GM12878 (cell line): ENCODE measurements around the gene ZNF81. TPM values are rescaled to one million over a fixed set of nuclear protein-coding genes. Genes with fewer than 3 reads are reported as not detected.

ENCODE experiments used
- ATAC-seq: fragments of 200-7000 bp; cut with Tn5 transposase; 3 replicates; pipeline ENCODE4 v1.9.1; 2020; ENCODE audit warnings: mild to moderate bottlenecking, moderate library complexity
- BruUV-seq: library from RNA; stranded (reverse); fragments of 400-500 nt; replicated peaks from 2 replicates; lab custom pipeline; 2021; lab: Mats Ljungman, UMichigan
- CTCF ChIA-PET: fragments of 300-600 bp; sonication (Branson Sonifier 250); formaldehyde crosslinking; extraction: SDS; loops from one replicate; lab custom pipeline; 2021; ENCODE audit warnings: inconsistent platforms; lab: Yijun Ruan, JAX
- POLR2A ChIA-PET: fragments of 350-600 bp; formaldehyde crosslinking; extraction: SDS; loops from one replicate; lab custom pipeline; 2021; ENCODE audit warnings: inconsistent platforms; lab: Charles Lee
- RAD21 ChIA-PET: fragments of 300-600 bp; sonication (Branson Sonifier 250); formaldehyde crosslinking; loops from one replicate; lab custom pipeline; 2023; ENCODE audit warnings: antibody characterized with exemption; ENCODE audit not compliant: unreplicated experiment; lab: Charles Lee
- SMC1A ChIA-PET: fragments of 300-600 bp; sonication (Branson Sonifier 250); formaldehyde crosslinking; loops from one replicate; lab custom pipeline; 2023; ENCODE audit not compliant: unreplicated experiment, uncharacterized antibody; lab: Charles Lee
- DNase-seq: peaks from one replicate; pipeline ENCODE4 v3.0.0-alpha.2; 2011; ENCODE audit warnings: low read depth, low spot score
- FAIRE-seq: peaks from 3 replicates; lab custom pipeline; 2011; peaks lifted over from hg19 to GRCh38; lab: Jason Lieb, UNC
- H2AFZ ChIP-seq: 2 replicates; pipeline ENCODE4 v1.6.0; 2011; ENCODE audit warnings: low read depth, low read length, control low read depth; ENCODE audit not compliant: control insufficient read depth
- H3K27ac ChIP-seq: 2 replicates; pipeline ENCODE4 v1.5.1; 2011; ENCODE audit warnings: control low read depth; ENCODE audit not compliant: control insufficient read depth, insufficient read depth
- H3K27me3 ChIP-seq, 2 experiments: replicated peaks in 1 of 2; 2 replicates each; pipeline versions ENCODE4 v1.6.0 to v1.6.1; 2011; ENCODE audit warnings: low read length in 1 of 2; ENCODE audit not compliant: control insufficient read depth in 2 of 2, insufficient read depth in 2 of 2
- H3K36me3 ChIP-seq, 2 experiments: 2 replicates each; pipeline ENCODE4 v1.5.1; 2011; ENCODE audit warnings: low read length in 1 of 2; ENCODE audit not compliant: control insufficient read depth in 2 of 2, insufficient read depth in 2 of 2
- H3K4me1 ChIP-seq: 2 replicates; pipeline ENCODE4 v1.6.1; 2011; ENCODE audit warnings: mild to moderate bottlenecking, low read length, moderate library complexity, mixed read lengths; ENCODE audit not compliant: control insufficient read depth, insufficient read depth
- H3K4me2 ChIP-seq: 2 replicates; pipeline ENCODE4 v1.6.0; 2011; ENCODE audit warnings: control low read depth; ENCODE audit not compliant: control insufficient read depth, insufficient read depth
- H3K4me3 ChIP-seq: fragments of 200-600 bp; sonication (generic); 2 replicates; pipeline ENCODE4 v1.5.1; 2016
- H3K79me2 ChIP-seq: 2 replicates; pipeline ENCODE4 v1.6.0; 2011; ENCODE audit warnings: low read length; ENCODE audit not compliant: control insufficient read depth, insufficient read depth
- H3K9ac ChIP-seq: 2 replicates; pipeline ENCODE4 v1.8.0; 2011; ENCODE audit warnings: low read length, control low read depth, mixed read lengths; ENCODE audit not compliant: control insufficient read depth, insufficient read depth
- H3K9me3 ChIP-seq: replicated peaks from 3 replicates; pipeline ENCODE4 v1.5.1; 2011; ENCODE audit warnings: mild to moderate bottlenecking, low read length; ENCODE audit not compliant: control insufficient read depth, insufficient read depth
- H4K20me1 ChIP-seq: 2 replicates; pipeline ENCODE4 v1.6.0; 2011; ENCODE audit not compliant: control insufficient read depth, insufficient read depth
- BMI1 ChIP-seq: fragments of 450-650 bp; IDR thresholded peaks from 2 replicates; pipeline ENCODE4 v1.6.1; 2016; ENCODE audit warnings: mild to moderate bottlenecking, moderate library complexity, borderline replicate concordance
- EED ChIP-seq: sonication (generic); IDR thresholded peaks from 2 replicates; pipeline ENCODE4 v1.6.1; 2016; ENCODE audit warnings: antibody characterized with exemption, low read depth
- GATAD2B ChIP-seq: fragments of 450-650 bp; conservative IDR thresholded peaks from 2 replicates; pipeline ENCODE4 v1.6.1; 2017; ENCODE audit warnings: low read depth, mild to moderate bottlenecking, moderate library complexity
- MTA2 ChIP-seq: fragments of 450-650 bp; IDR thresholded peaks from 2 replicates; pipeline ENCODE4 v1.6.1; 2016; ENCODE audit warnings: low read depth, mild to moderate bottlenecking, moderate library complexity
- PML ChIP-seq: IDR thresholded peaks from 2 replicates; pipeline ENCODE4 v1.6.1; 2012; ENCODE audit warnings: low read length, inconsistent platforms
- TARDBP ChIP-seq: IDR thresholded peaks from 2 replicates; pipeline ENCODE4 v1.6.1; 2016; ENCODE audit warnings: borderline replicate concordance
- in situ Hi-C: fragments of 300-500 bp; cut with MboI; formaldehyde crosslinking; loops from 9 replicates; pipeline ENCODE4 v1.14.3; 2018; ENCODE audit warnings: mixed read lengths
- intact Hi-C: fragments of 100-400 bp; cut with micrococcal nuclease; formaldehyde crosslinking; loops from one replicate; pipeline ENCODE4 v1.14.2; 2022; ENCODE audit not compliant: unreplicated experiment
- polyA plus RNA-seq, 11 experiments: library from polyadenylated mRNA; depleted of rRNA in 4 of 11; unstranded in 6 of 11; stranded (reverse) in 5 of 11; fragments of >200 nt; fragmentation: Nextera tagmentation in 4 of 11; fragmentation: Illumina TruSeq in 1 of 11; extraction: Ambion mirVana in 4 of 11; extraction: Trizol in 1 of 11; gene quantifications; 1 replicate in 1 of 11; 2 replicates in 10 of 11; pipeline versions ENCODE4 v1.2.1 to v1.2.3, GENCODE V29; 2011 to 2016; ENCODE audit warnings: inconsistent platforms in 2 of 11, missing spikeins in 2 of 11, low read depth in 1 of 11
- total RNA-seq, 4 experiments: library from RNA; depleted of rRNA in 3 of 4; stranded (reverse); fragments of >200 nt in 3 of 4; fragmentation: Illumina TruSeq in 1 of 4; extraction: Trizol in 1 of 4; gene quantifications; 2 replicates each; pipeline versions ENCODE4 v1.2.1 to v1.2.3, GENCODE V29; 2013 to 2021
- TF ChIP-seq, protein P1 (sequence below): fragments of 450-650 bp; IDR thresholded peaks from 2 replicates; pipeline ENCODE4 v1.6.1; 2016; ENCODE audit warnings: mild to moderate bottlenecking, moderate library complexity, borderline replicate concordance
- TF ChIP-seq, protein P2 (sequence below): IDR thresholded peaks from 2 replicates; pipeline ENCODE4 v1.6.1; 2012; ENCODE audit warnings: low read length, inconsistent platforms

ZNF81 gene
- total and polyA plus RNA-seq, 10 of the 15 experiments (the other 5 are each of a cell fraction or from before 2014, with no cell fraction given): 3.4 to 7.2 (median 4.4) TPM

DNA sequence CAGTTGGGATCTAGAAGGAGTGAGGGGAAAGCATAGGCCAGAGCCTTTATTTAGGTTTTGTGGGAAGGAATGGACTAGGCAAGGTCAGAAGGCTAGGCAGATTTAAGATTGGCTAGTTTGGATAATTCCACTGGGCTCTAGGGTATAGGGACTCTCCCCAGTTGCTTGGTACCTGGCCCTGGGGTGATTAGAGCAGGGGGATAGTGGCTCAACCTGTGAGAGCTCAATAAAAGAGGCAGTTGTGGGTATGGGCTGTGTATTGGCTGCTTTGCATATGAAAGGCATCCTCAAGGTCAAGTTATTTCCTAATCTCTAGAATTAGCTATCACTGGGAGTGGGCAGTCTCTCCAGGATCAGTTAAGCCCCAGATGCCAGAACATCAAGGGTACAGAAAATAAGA, 61.3 kb downstream of the ZNF81 start:
- Histone ChIP-seq H4K20me1 (no peaks in the 10 kb centered on the region), H2AFZ (no peak overlapping the region), H3K27ac (no peak overlapping the region), H3K9ac (no peak overlapping the region), H3K4me2 (no peak overlapping the region), H3K79me2 (no peaks in the 10 kb centered on the region), H3K9me3 (no peaks in the 10 kb centered on the region; the same call in 2 of the 3 replicates), H3K27me3 (no peaks in the 10 kb centered on the region), H3K4me3 (no peak overlapping the region), H3K4me1 (no peaks in the 10 kb centered on the region), H3K36me3 (no peaks in the 10 kb centered on the region; a peak in 1 of 4 replicates)
- no TSS peak for BruUV-seq
- RAD21 ChIA-PET: no interaction called here
- intact Hi-C loops: no loop called here
- TF ChIP-seq MTA2 (no peak), EED (no peak), GATAD2B (no peak), BMI1 (no peak), PML (no peak), TARDBP (no peak)
- TF ChIP-seq, protein P1, sequence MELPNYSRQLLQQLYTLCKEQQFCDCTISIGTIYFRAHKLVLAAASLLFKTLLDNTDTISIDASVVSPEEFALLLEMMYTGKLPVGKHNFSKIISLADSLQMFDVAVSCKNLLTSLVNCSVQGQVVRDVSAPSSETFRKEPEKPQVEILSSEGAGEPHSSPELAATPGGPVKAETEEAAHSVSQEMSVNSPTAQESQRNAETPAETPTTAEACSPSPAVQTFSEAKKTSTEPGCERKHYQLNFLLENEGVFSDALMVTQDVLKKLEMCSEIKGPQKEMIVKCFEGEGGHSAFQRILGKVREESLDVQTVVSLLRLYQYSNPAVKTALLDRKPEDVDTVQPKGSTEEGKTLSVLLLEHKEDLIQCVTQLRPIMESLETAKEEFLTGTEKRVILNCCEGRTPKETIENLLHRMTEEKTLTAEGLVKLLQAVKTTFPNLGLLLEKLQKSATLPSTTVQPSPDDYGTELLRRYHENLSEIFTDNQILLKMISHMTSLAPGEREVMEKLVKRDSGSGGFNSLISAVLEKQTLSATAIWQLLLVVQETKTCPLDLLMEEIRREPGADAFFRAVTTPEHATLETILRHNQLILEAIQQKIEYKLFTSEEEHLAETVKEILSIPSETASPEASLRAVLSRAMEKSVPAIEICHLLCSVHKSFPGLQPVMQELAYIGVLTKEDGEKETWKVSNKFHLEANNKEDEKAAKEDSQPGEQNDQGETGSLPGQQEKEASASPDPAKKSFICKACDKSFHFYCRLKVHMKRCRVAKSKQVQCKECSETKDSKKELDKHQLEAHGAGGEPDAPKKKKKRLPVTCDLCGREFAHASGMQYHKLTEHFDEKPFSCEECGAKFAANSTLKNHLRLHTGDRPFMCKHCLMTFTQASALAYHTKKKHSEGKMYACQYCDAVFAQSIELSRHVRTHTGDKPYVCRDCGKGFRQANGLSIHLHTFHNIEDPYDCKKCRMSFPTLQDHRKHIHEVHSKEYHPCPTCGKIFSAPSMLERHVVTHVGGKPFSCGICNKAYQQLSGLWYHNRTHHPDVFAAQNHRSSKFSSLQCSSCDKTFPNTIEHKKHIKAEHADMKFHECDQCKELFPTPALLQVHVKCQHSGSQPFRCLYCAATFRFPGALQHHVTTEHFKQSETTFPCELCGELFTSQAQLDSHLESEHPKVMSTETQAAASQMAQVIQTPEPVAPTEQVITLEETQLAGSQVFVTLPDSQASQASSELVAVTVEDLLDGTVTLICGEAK: no peak
- TF ChIP-seq, protein P2, sequence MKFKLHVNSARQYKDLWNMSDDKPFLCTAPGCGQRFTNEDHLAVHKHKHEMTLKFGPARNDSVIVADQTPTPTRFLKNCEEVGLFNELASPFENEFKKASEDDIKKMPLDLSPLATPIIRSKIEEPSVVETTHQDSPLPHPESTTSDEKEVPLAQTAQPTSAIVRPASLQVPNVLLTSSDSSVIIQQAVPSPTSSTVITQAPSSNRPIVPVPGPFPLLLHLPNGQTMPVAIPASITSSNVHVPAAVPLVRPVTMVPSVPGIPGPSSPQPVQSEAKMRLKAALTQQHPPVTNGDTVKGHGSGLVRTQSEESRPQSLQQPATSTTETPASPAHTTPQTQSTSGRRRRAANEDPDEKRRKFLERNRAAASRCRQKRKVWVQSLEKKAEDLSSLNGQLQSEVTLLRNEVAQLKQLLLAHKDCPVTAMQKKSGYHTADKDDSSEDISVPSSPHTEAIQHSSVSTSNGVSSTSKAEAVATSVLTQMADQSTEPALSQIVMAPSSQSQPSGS: no peak
- FAIRE-seq (no peak), DNase-seq (no peak), ATAC-seq (no peak)
- in situ Hi-C loops: no loop called here
- SMC1A ChIA-PET: no interaction called here
- POLR2A ChIA-PET: no interaction called here
- CTCF ChIA-PET: no interaction called here
